Measurements from ENCODE around the gene LAMA2.

The LAMA2 gene, protein sequence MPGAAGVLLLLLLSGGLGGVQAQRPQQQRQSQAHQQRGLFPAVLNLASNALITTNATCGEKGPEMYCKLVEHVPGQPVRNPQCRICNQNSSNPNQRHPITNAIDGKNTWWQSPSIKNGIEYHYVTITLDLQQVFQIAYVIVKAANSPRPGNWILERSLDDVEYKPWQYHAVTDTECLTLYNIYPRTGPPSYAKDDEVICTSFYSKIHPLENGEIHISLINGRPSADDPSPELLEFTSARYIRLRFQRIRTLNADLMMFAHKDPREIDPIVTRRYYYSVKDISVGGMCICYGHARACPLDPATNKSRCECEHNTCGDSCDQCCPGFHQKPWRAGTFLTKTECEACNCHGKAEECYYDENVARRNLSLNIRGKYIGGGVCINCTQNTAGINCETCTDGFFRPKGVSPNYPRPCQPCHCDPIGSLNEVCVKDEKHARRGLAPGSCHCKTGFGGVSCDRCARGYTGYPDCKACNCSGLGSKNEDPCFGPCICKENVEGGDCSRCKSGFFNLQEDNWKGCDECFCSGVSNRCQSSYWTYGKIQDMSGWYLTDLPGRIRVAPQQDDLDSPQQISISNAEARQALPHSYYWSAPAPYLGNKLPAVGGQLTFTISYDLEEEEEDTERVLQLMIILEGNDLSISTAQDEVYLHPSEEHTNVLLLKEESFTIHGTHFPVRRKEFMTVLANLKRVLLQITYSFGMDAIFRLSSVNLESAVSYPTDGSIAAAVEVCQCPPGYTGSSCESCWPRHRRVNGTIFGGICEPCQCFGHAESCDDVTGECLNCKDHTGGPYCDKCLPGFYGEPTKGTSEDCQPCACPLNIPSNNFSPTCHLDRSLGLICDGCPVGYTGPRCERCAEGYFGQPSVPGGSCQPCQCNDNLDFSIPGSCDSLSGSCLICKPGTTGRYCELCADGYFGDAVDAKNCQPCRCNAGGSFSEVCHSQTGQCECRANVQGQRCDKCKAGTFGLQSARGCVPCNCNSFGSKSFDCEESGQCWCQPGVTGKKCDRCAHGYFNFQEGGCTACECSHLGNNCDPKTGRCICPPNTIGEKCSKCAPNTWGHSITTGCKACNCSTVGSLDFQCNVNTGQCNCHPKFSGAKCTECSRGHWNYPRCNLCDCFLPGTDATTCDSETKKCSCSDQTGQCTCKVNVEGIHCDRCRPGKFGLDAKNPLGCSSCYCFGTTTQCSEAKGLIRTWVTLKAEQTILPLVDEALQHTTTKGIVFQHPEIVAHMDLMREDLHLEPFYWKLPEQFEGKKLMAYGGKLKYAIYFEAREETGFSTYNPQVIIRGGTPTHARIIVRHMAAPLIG (N-terminal part only)

DNA sequence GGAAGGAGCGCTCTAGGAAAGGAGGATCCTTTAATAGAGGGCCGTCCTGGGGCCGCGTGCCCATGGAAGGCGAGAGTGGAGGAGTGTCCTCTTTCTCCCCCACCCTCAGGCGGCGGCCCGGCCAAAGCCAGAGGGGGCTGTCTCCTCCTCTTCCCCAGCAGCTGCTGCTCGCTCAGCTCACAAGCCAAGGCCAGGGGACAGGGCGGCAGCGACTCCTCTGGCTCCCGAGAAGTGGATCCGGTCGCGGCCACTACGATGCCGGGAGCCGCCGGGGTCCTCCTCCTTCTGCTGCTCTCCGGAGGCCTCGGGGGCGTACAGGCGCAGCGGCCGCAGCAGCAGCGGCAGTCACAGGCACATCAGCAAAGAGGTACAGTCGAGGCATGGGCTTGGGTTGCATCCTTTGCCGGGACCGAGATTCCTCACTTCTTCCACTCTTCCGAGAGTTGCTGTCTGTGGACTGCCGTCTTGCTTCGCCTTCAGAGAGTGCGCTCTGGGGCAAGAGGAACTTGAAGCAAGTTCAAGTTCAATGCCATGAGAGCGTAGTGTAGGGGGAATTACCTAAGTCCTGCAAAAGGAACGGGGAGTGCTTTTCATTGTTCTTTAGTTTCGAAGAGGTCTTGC lies at the start of gene LAMA2:
TSS of gene LAMA2 (plus strand) at position 148 of the 621 bp plus-strand sequence. CDS start at position 256, 108 bp downstream.
- DNase-seq (ENCODE audit: low read depth in 2 of 2): no peak

DNA sequence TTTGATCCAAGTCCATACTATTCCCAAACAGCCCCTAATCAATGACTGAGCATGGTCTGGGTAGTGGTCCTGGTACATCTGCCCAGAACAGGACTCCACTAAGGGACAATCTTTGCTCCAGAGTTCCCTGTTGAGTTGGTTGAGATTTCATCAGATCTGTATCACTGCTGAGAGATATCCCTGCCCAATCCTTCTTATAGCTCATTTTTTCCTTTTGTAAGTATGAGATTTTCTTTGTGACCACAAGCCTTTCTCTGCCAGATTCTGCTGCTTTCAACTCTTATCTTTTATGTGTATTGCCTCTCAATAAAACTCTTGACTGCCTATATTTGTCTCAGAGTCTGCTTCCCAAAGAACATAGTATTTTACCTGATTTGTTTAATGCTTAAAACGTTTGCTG lies 46.2 kb upstream of the LAMA2 start:
- no peak for DNase-seq (ENCODE audit: low read depth in 2 of 2)

DNA sequence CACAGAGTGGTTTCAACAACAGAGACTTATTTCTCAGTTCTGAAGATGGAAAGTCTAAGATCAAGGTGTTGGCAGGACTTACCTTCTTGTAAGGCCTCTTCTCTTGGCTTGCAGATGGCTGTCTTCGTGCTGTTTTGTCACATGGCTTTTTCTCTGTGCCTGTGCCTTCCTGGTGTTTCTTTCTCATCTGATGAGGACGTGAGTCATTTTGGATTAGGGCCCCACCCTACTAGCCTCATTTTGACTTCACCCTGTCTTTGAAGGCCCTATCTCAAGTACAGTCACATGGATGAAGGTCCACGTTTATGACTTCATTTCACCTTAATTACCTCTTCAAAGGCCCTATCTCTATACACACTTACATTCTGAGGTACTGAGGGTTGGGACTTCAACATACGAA lies 41.4 kb upstream of the LAMA2 start:
- no peak for DNase-seq (ENCODE audit: low read depth in 2 of 2)

GRCh38 chr6:128844598-128844997 lies 38.3 kb upstream of the LAMA2 start:
- no peak for DNase-seq (ENCODE audit: low read depth in 2 of 2)

GRCh38 chr6:128847431-128848210 lies 35.3 kb upstream of the LAMA2 start:
- DNase-seq (ENCODE audit: low read depth in 2 of 2): no peak

DNA sequence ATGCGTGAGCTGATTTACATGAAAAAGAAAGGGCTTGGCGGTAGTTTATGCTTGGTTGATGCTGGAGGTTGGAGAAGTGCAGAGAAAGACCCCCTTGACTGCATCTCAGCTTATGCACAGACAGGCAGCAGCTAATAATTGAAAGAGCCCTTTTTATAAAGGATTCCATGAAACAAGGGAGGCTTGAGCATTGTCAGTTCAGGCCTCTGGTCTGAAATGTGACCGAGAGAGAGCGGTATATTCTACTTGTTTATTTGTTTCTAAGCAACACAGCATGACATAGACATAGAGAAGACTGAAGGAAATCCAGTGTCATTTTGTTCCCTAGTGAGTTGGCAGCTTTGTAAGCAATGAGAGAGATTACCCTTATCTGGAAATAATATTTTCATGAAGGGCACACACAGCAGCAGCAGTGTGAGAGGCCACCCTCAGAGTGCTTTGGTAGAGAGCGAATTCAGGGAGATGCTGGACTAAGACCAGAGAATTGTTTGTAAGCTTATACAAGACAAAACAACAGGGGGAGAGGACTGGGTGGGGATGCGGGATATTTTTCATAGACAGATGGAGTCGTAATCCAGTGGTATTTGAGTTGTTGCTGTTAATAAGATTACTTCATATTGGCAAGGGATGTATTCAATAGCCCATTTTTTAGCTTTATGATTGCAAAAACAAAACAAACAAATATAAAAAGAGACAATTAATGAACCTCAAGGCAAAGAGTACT lies 34.6 kb upstream of the LAMA2 start:
- DNase-seq (ENCODE audit: low read depth in 2 of 2): no peak

DNA sequence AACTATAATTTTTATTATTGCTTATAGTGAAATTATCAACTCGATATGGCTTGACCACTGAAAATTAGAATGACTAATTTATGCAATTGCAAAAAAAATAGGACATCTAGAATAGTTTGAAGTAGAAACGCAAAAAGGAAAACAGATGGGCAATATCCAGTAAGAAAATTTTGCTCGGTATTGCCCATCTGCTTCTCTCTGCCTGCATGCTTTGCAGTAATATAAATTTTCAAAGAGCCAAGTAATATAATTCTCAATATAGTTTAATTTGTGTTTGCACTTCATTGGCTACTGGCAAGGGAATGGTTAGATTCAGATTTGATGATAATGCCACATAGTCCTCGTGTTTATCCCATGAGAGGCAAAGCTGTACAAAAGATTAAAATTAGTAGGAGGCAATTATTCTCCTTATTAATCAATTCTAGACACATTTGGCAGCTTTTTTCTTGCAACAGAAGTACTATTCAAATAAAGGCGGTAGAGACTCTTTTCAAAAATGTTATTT lies 27.3 kb upstream of the LAMA2 start:
- DNase-seq (ENCODE audit: low read depth in 2 of 2): no peak

- DNase-seq (ENCODE audit: low read depth in 2 of 2): no peak
Observed at GRCh38 chr6:128857806-128858205, 25.1 kb upstream of the LAMA2 start.

GRCh38 chr6:128860782-128861181 lies 22.2 kb upstream of the LAMA2 start:
- no peak for DNase-seq (ENCODE audit: low read depth in 2 of 2)

- no peak for DNase-seq (ENCODE audit: low read depth in 2 of 2)
Observed at GRCh38 chr6:128863983-128864382, 19.0 kb upstream of the LAMA2 start.

DNA sequence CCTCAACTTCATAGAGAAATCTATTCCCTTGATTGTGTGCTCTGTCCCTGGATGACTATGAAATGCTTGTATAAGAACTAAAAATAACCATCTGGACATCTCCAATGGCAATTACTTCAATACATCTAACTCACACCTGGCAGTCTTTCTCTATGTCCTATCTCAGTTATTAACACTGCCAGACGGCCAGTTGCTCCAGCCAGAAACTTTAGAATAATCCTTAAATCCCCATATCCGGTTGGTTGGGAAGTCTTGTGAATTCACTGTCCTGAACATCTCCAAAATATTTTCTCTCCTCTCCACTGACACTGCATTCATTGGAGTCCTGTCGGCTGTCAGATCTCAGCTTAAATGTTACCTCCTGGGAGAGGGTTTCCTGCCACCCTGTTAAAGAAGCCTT lies 12.2 kb upstream of the LAMA2 start:
- DNase-seq (ENCODE audit: low read depth in 2 of 2): no peak

DNA sequence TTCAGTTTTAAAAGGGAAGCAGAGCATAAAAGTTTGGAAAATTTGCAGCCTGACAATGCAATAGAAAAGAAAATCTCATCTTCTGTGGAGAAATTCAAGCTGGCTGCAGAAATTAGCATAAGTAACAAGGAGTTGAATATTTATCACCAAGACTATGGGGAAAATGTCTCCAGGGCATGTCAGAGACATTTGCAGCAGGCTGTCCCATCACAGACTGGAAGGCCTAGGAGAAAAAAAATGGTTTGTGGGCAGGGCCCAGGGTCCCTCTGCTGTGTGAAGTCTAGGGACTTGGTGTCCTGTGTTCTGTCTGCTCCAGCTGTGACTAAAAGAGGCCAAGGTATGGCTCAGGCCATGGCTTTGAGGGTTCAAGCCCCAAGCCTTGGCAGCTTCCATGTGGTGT lies 8.1 kb upstream of the LAMA2 start:
- DNase-seq (ENCODE audit: low read depth in 2 of 2): no peak

DNA sequence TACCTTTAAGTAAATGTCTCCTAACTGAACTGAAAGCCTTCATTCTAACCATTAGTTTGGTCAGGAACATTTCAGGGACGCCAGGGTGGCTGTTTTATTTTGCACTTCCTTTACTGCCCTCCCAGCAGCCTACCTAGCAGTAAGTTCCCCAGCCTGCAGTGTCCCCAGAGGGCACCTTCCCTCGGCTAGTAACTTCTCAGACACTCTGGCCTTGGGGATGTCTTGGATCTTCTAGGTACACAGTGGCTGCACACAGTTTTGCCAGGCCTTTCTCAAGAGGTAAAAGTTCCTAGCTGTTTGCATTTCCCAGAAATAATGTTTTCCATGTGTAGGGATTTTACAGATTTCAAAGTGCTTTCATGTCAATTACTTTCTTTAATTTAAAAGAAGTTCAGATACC lies 378 bp upstream of the LAMA2 start:
- DNase-seq (ENCODE audit: low read depth in 2 of 2): no peak

GRCh38 chr6:128883906-128884305 lies 968 bp downstream of the LAMA2 start:
- DNase-seq (ENCODE audit: low read depth in 2 of 2): no peak

DNA sequence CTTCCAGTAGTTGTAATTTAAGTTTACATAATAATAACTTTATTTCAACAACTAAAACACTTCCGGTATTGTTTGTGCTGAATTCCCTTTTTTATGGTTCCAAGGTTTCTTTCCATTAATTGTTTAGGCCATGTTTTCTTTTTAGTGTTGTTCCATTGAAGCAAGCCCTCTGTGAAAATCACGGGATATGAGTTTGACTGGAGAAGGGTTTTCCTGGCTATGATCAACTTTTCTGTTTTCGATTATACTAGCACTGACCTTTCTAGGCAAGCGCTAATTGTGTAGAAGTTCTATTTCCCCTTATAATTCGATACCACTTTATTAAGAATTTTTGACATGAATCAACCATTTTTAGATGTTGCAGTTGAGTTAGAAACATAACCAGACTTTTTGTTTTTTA lies 2.4 kb downstream of the LAMA2 start:
- DNase-seq (ENCODE audit: low read depth in 2 of 2): no peak

GRCh38 chr6:128886706-128887105 lies 3.8 kb downstream of the LAMA2 start:
- no peak for DNase-seq (ENCODE audit: low read depth in 2 of 2)

GRCh38 chr6:128888444-128889175 lies 5.7 kb downstream of the LAMA2 start:
- no peak for DNase-seq (ENCODE audit: low read depth in 2 of 2)

DNA sequence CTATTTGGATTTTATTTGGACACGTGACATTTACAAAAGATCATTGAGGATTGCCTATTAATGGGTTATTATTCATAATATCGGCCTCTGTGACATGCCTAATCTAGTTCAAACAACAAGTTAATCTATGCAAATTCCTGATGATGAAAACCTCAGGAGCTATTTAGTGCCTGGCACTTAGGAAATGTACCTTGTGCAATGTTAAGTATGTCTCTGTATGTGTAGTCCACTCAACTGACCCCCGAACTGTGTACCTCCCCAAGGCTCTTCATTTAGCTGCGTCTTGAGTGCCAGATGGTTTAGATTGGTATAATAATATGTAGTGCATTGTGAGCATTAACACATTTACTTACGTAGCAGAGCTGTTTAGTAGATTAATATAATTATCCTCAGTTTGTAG lies 6.9 kb downstream of the LAMA2 start:
- DNase-seq (ENCODE audit: low read depth in 2 of 2): no peak

- no peak for DNase-seq (ENCODE audit: low read depth in 2 of 2)
Observed at GRCh38 chr6:128892079-128892478, 9.1 kb downstream of the LAMA2 start.

Measured in stimulated activated CD8-positive, alpha-beta memory T cell treated with anti-CD3 and anti-CD28 coated beads, Interleukin-2, amount 100 ng/mL, for 48 hours (primary cell).